ENCODE measurements around the gene RANBP6. TPM values are rescaled to one million over a fixed set of nuclear protein-coding genes. Genes with fewer than 3 reads are reported as not detected.

Gene RANBP6
- total and polyA plus RNA-seq, 7 donors, result 2.5 to 13.6 (median 10.2) TPM

GRCh38 chr9:5988265-5988664, 27.2 kb downstream of the RANBP6 start:
- no peaks in the 10 kb centered on the region for H3K9me3 ChIP-seq
- no peak overlapping the region for H3K27ac ChIP-seq
- TF ChIP-seq POLR2AphosphoS5 (IDR thresholded peaks at IDR 0.05) (no peak), POLR2A (IDR thresholded peaks at IDR 0.05) (no peak), CTCF (IDR thresholded peaks at IDR 0.05) (no peak), EP300 (IDR thresholded peaks at IDR 0.05) (no peak)
- no peak for DNase-seq
- 93 to 97% methylated on average over 5 of the region's 5 CpGs for WGBS, 2 donors
- no peak overlapping the region for H3K4me3 ChIP-seq
- no peaks in the 10 kb centered on the region for H3K27me3 ChIP-seq
- H3K36me3 ChIP-seq, result peaks cover 0 to 25% (median 0%) of the 10 kb centered on the region in 4 donors
- intact Hi-C loops (cut with DNase I), result no loop called here
- peaks cover 0 to under 1% (median 0%) of the 10 kb centered on the region in 4 donors for H3K4me1 ChIP-seq

- intact Hi-C loops (cut with DNase I), result no loop called here
- 93 to 97% methylated on average over 2 of the region's 2 CpGs for WGBS, 2 donors
Observed at GRCh38 chr9:5983042-5983441, 32.4 kb downstream of the RANBP6 start.

GRCh38 chr9:5982317-5982716, 33.1 kb downstream of the RANBP6 start:
- peaks cover 0 to under 1% (median 0%) of the 10 kb centered on the region in 4 donors for H3K4me1 ChIP-seq
- WGBS, 2 donors, result 87 to 88% methylated on average over 2 of the region's 2 CpGs
- H3K27me3 ChIP-seq, result no peaks in the 10 kb centered on the region
- peaks cover 0 to 22% (median 0%) of the 10 kb centered on the region in 4 donors for H3K36me3 ChIP-seq
- no peak overlapping the region for H3K4me3 ChIP-seq
- H3K9me3 ChIP-seq, result no peaks in the 10 kb centered on the region
- no peak overlapping the region for H3K27ac ChIP-seq
- no peak for DNase-seq
- intact Hi-C loops (cut with DNase I), result no loop called here
- TF ChIP-seq POLR2A (IDR thresholded peaks at IDR 0.05) (no peak), CTCF (IDR thresholded peaks at IDR 0.05) (no peak), POLR2AphosphoS5 (IDR thresholded peaks at IDR 0.05) (no peak), EP300 (IDR thresholded peaks at IDR 0.05) (no peak)

More at GRCh38 chr9:5983042-5983441, 32.4 kb downstream of the RANBP6 start:
- Histone ChIP-seq H3K4me3 (no peak overlapping the region), H3K27me3 (no peaks in the 10 kb centered on the region), H3K27ac (no peak overlapping the region), H3K36me3 (peaks cover 0 to 29% (median 0%) of the 10 kb centered on the region in 4 donors), H3K4me1 (no peaks in the 10 kb centered on the region), H3K9me3 (no peaks in the 10 kb centered on the region)
- no peak for TF ChIP-seq POLR2AphosphoS5 (IDR thresholded peaks at IDR 0.05)
- TF ChIP-seq POLR2A (IDR thresholded peaks at IDR 0.05), result no peak
- TF ChIP-seq EP300 (IDR thresholded peaks at IDR 0.05), result no peak
- TF ChIP-seq CTCF (IDR thresholded peaks at IDR 0.05), result no peak
- no peak for DNase-seq

DNA sequence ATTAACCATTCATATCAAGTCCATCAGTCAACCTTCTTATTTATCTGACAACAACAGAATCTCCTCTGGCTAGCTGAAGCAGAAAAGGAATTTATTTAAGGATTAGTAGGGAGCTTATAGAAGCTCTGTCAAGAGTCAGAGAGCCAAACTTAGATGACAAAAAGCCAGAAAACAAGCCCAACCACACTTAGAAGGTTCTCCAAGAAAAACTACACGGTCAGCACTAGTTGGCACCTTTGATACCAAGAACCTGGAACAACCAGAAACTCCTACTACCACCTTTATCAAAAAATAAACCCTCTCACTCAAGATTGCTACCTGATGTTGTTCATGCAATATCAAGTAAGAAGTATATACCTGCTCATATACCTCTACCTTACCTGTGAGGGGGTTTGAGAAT, 36.9 kb downstream of the RANBP6 start:
- Histone ChIP-seq H3K9me3 (no peaks in the 10 kb centered on the region), H3K27ac (no peak overlapping the region)
- intact Hi-C loops (cut with DNase I), result no loop called here

More for the DNA sequence above, 36.9 kb downstream of the RANBP6 start:
- TF ChIP-seq POLR2A (IDR thresholded peaks at IDR 0.05) (no peak), POLR2AphosphoS5 (IDR thresholded peaks at IDR 0.05) (no peak), CTCF (IDR thresholded peaks at IDR 0.05) (no peak), EP300 (IDR thresholded peaks at IDR 0.05) (no peak)
- 76 to 79% methylated on average over 1 of the region's 1 CpG for WGBS, 2 donors
- no peak overlapping the region for H3K4me3 ChIP-seq
- DNase-seq, result no peak
- H3K27me3 ChIP-seq, result no peaks in the 10 kb centered on the region
- H3K4me1 ChIP-seq, result peaks cover 0 to 14% (median 6%) of the 10 kb centered on the region in 4 donors
- peaks cover 0 to 9% (median 0%) of the 10 kb centered on the region in 4 donors for H3K36me3 ChIP-seq

Measured in sigmoid colon (tissue), 7 donors.